GM13977 (cell line): Measurements from ENCODE around the gene PGAM4.
"Not testable (repeated sequence)": the region's sequence is repeated elsewhere in the genome, so short reads cannot be mapped to it uniquely, and the experiment has no call there.

Experiments
- DNase-seq: peaks from one replicate; pipeline ENCODE4 v3.0.0; 2012; ENCODE audit warnings: low spot score
- CTCF ChIP-seq: IDR thresholded peaks from 2 replicates; pipeline ENCODE4 v1.5.1; 2012; ENCODE audit warnings: mild to moderate bottlenecking, control low read depth; ENCODE audit not compliant: insufficient read depth; ENCODE audit errors: extremely low read depth, missing control alignments
- in situ Hi-C: fragments of 300-500 bp; cut with MboI; formaldehyde crosslinking; loops from one replicate; pipeline ENCODE4 v1.12.0; 2022; ENCODE audit warnings: low sequenced_read_pairs, low pct_unique_long_range_greater_than_20kb, mixed read lengths, inconsistent platforms; ENCODE audit not compliant: unreplicated experiment

PGAM4 gene

GRCh38 chrX:77952173-77952572, 17.3 kb downstream of the PGAM4 start:
- no peak for TF ChIP-seq CTCF
- no peak for DNase-seq
- in situ Hi-C loops: no loop called here

GRCh38 chrX:77949840-77950239, 19.6 kb downstream of the PGAM4 start:
- no peak for TF ChIP-seq CTCF
- in situ Hi-C loops: no loop called here
- no peak for DNase-seq

GRCh38 chrX:77946571-77946970, 22.9 kb downstream of the PGAM4 start:
- in situ Hi-C loops: no loop called here
- DNase-seq: no peak
- TF ChIP-seq CTCF: no peak

- TF ChIP-seq CTCF: no peak
- in situ Hi-C loops: no loop called here
- DNase-seq: no peak
Measured at GRCh38 chrX:77945910-77946545, 23.4 kb downstream of the PGAM4 start.

GRCh38 chrX:77945031-77945430, 24.4 kb downstream of the PGAM4 start:
- DNase-seq, in situ Hi-C loops: not testable (repeated sequence)

GRCh38 chrX:77938083-77938680, 31.3 kb downstream of the PGAM4 start:
- no peak for DNase-seq
- in situ Hi-C loops: no loop called here

More at GRCh38 chrX:77938083-77938680, 31.3 kb downstream of the PGAM4 start:
- no peak for TF ChIP-seq CTCF
